DND-41 (cell line): ENCODE measurements around the gene RASSF6.

ENCODE experiments used
- ATAC-seq: fragments of 200-7000 bp; cut with Tn5 transposase; 3 replicates; pipeline ENCODE4 v1.9.1; 2021; ENCODE audit warnings: low read depth; ENCODE audit not compliant: insufficient read depth
- DNase-seq: peaks from one replicate; pipeline ENCODE4 v3.0.0-alpha.2; 2020
- H2AFZ ChIP-seq: 2 replicates; pipeline ENCODE4 v1.6.0; 2012; ENCODE audit warnings: low read depth, low read length
- H3K27ac ChIP-seq: 2 replicates; pipeline ENCODE4 v1.5.1; 2012; ENCODE audit warnings: low read length, inconsistent platforms
- H3K27me3 ChIP-seq: fragments of 200-600 bp; sonication (generic); 2 replicates; pipeline ENCODE4 v1.6.0; 2012; ENCODE audit warnings: low read length, mild to moderate bottlenecking, inconsistent platforms; ENCODE audit not compliant: insufficient read depth, poor library complexity
- H3K36me3 ChIP-seq: 2 replicates; pipeline ENCODE4 v1.5.1; 2012; ENCODE audit warnings: low read length, inconsistent platforms; ENCODE audit not compliant: insufficient read depth
- H3K4me1 ChIP-seq: 2 replicates; pipeline ENCODE4 v1.5.1; 2012; ENCODE audit warnings: mild to moderate bottlenecking, low read length; ENCODE audit not compliant: insufficient read depth
- H3K4me2 ChIP-seq: 2 replicates; pipeline ENCODE4 v1.6.0; 2012; ENCODE audit warnings: mild to moderate bottlenecking, moderate library complexity, low read length, inconsistent platforms; ENCODE audit not compliant: insufficient read depth
- H3K4me3 ChIP-seq, 2 experiments: fragments of 200-600 bp in 1 of 2; shearing (Covaris generic) in 1 of 2; 2 replicates each; pipeline ENCODE4 v1.5.1; 2012 to 2016; ENCODE audit warnings: inconsistent platforms in 2 of 2, low read length in 2 of 2, mild to moderate bottlenecking in 2 of 2, low read depth in 1 of 2, moderate library complexity in 1 of 2
- H3K79me2 ChIP-seq: 2 replicates; pipeline ENCODE4 v1.6.0; 2012; ENCODE audit warnings: low read length, inconsistent platforms; ENCODE audit not compliant: insufficient read depth
- H3K9ac ChIP-seq: 2 replicates; pipeline ENCODE4 v1.6.0; 2012; ENCODE audit warnings: low read depth, mild to moderate bottlenecking, inconsistent platforms, low read length, moderate library complexity
- H3K9me3 ChIP-seq: 2 replicates; pipeline ENCODE4 v1.5.1; 2012; ENCODE audit warnings: low read length, moderate library complexity, mild to moderate bottlenecking, inconsistent platforms; ENCODE audit not compliant: insufficient read depth, severe bottlenecking
- H4K20me1 ChIP-seq: 2 replicates; pipeline ENCODE4 v1.6.0; 2012; ENCODE audit warnings: low read length; ENCODE audit not compliant: insufficient read depth
- EZH2 ChIP-seq: IDR thresholded peaks from 3 replicates; pipeline ENCODE4 v1.6.1; 2012; ENCODE audit warnings: borderline replicate concordance, low read depth, mild to moderate bottlenecking, moderate library complexity, low read length, inconsistent platforms; ENCODE audit not compliant: severe bottlenecking
- TF ChIP-seq, protein P1 (sequence below): IDR thresholded peaks from 2 replicates; pipeline ENCODE4 v1.5.1; 2012; ENCODE audit warnings: borderline replicate concordance, low read length, moderate library complexity, mild to moderate bottlenecking; ENCODE audit not compliant: poor library complexity, severe bottlenecking; ENCODE audit errors: extremely low read depth

RASSF6 gene

DNA sequence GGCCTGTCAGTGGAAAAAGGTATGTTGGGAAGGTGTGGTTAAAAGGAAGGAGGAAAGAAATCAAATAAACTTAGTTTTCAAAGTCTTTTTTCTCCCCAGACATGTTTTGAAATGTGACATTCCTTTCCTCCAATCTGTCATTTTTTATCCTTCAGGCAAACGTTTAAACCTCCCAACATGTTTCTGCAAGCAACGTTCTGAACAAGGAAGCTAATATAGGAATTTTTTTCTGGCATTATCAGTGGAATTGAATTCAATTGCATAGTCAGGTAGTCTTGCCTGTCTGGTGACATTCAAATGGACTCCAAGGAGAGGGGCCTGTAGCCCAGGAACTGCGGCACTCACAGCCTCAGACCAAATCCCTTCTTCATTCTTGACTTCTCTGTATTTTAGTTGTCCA, 30.0 kb upstream of the RASSF6 start:
- Histone ChIP-seq H3K79me2 (no peaks in the 10 kb centered on the region), H3K9me3 (peaks cover 2% of the 10 kb centered on the region)
- no peak for DNase-seq

DNA sequence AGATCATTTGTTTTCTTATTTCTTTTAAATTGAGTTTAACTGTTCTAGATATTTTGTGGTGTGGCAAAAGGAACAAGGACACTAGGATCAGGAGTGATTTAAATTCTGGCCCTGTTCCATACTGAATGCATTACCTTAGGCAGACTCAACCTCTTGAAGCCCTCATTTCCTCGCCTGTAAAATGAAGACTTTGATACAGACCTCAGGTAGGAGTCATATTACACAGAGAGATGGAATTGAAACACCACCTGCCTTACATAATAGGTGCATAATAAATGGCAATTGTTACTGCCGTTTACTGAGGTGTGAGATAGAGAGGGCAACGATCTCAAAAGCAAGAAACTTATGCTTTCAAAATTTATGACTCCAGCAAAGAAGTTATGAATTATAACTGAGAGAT, 28.2 kb upstream of the RASSF6 start:
- Histone ChIP-seq H4K20me1 (no peaks in the 10 kb centered on the region), H3K79me2 (no peaks in the 10 kb centered on the region), H3K9me3 (peaks cover 2% of the 10 kb centered on the region), H3K4me1 (peaks cover 26% of the 10 kb centered on the region), H3K4me3 (no peak overlapping the region), H3K27me3 (no peaks in the 10 kb centered on the region), H3K36me3 (no peaks in the 10 kb centered on the region), H2AFZ (no peak overlapping the region), H3K27ac (no peak overlapping the region), H3K4me2 (no peak overlapping the region), H3K9ac (no peak overlapping the region)
- DNase-seq (no peak), ATAC-seq (no peak)
- TF ChIP-seq, protein P1, sequence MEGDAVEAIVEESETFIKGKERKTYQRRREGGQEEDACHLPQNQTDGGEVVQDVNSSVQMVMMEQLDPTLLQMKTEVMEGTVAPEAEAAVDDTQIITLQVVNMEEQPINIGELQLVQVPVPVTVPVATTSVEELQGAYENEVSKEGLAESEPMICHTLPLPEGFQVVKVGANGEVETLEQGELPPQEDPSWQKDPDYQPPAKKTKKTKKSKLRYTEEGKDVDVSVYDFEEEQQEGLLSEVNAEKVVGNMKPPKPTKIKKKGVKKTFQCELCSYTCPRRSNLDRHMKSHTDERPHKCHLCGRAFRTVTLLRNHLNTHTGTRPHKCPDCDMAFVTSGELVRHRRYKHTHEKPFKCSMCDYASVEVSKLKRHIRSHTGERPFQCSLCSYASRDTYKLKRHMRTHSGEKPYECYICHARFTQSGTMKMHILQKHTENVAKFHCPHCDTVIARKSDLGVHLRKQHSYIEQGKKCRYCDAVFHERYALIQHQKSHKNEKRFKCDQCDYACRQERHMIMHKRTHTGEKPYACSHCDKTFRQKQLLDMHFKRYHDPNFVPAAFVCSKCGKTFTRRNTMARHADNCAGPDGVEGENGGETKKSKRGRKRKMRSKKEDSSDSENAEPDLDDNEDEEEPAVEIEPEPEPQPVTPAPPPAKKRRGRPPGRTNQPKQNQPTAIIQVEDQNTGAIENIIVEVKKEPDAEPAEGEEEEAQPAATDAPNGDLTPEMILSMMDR: no peak
- TF ChIP-seq EZH2: no peak

More for the DNA sequence above, 30.0 kb upstream of the RASSF6 start:
- Histone ChIP-seq H4K20me1 (no peaks in the 10 kb centered on the region), H3K27ac (0 out of 2 replicates have a peak overlapping the region, but pooled peaks have one; percentile 8), H2AFZ (peak overlapping the region; percentile 38; the same call in 1 of the 2 replicates), H3K27me3 (no peaks in the 10 kb centered on the region), H3K4me1 (peaks cover 44% of the 10 kb centered on the region), H3K9ac (no peak overlapping the region), H3K4me3 (no peak overlapping the region), H3K36me3 (no peaks in the 10 kb centered on the region), H3K4me2 (no peak overlapping the region)
- TF ChIP-seq, protein P1: no peak
- no peak for TF ChIP-seq EZH2
- ATAC-seq: no peak

- Histone ChIP-seq H4K20me1 (no peaks in the 10 kb centered on the region), H3K9ac (no peak overlapping the region), H3K27me3 (no peaks in the 10 kb centered on the region), H3K79me2 (no peaks in the 10 kb centered on the region), H3K27ac (no peak overlapping the region), H3K4me3 (no peak overlapping the region), H3K4me2 (no peak overlapping the region), H3K36me3 (no peaks in the 10 kb centered on the region), H3K9me3 (peaks cover 2% of the 10 kb centered on the region), H3K4me1 (peaks cover 2% of the 10 kb centered on the region; the same call in 1 of the 2 replicates), H2AFZ (no peak overlapping the region; the same call in 1 of the 2 replicates)
- TF ChIP-seq, protein P1: no peak
- TF ChIP-seq EZH2: no peak
- DNase-seq (no peak), ATAC-seq (no peak)
These were observed 25.9 kb upstream of the RASSF6 start for GRCh38 chr4:73646117-73646516.
